ENCODE results near the gene INTS1. TPM values are rescaled to one million over a fixed set of nuclear protein-coding genes. Genes with fewer than 3 reads are reported as not detected.

Gene INTS1
- total RNA-seq, 1 donor from 2014 or later = 109 TPM

GRCh38 chr7:1428941-1429501 lies 75.2 kb downstream of the INTS1 start:
- no peaks in the 10 kb centered on the region for H3K4me1 Mint-ChIP-seq (ENCODE audit: unreplicated experiment)
- no peak for DNase-seq (ENCODE audit: low spot score)
- no peak overlapping the region for H3K27ac Mint-ChIP-seq (ENCODE audit: unreplicated experiment)
- no peaks in the 10 kb centered on the region for H3K9me3 Mint-ChIP-seq (ENCODE audit: unreplicated experiment)
- H3K36me3 Mint-ChIP-seq (ENCODE audit: low read depth, unreplicated experiment) = no peaks in the 10 kb centered on the region
- no peak for TF ChIP-seq CTCF (IDR thresholded peaks at IDR 0.05; ENCODE audit: unreplicated experiment)
- H3K4me3 Mint-ChIP-seq (ENCODE audit: unreplicated experiment) = no peak overlapping the region
- peaks cover 6% of the 10 kb centered on the region for H3K27me3 Mint-ChIP-seq (ENCODE audit: unreplicated experiment)

GRCh38 chr7:1427064-1427657 lies 77.0 kb downstream of the INTS1 start:
- Mint-ChIP-seq H3K27ac (ENCODE audit: unreplicated experiment) (no peak overlapping the region), H3K36me3 (ENCODE audit: low read depth, unreplicated experiment) (no peaks in the 10 kb centered on the region), H3K9me3 (ENCODE audit: unreplicated experiment) (no peaks in the 10 kb centered on the region), H3K4me1 (ENCODE audit: unreplicated experiment) (no peaks in the 10 kb centered on the region), H3K4me3 (ENCODE audit: unreplicated experiment) (no peak overlapping the region), H3K27me3 (ENCODE audit: unreplicated experiment) (peaks cover 6% of the 10 kb centered on the region)
- DNase-seq (ENCODE audit: low spot score) = no peak
- no peak for TF ChIP-seq CTCF (IDR thresholded peaks at IDR 0.05; ENCODE audit: unreplicated experiment)

- Mint-ChIP-seq H3K9me3 (ENCODE audit: unreplicated experiment) (no peaks in the 10 kb centered on the region), H3K27ac (ENCODE audit: unreplicated experiment) (no peak overlapping the region), H3K4me3 (ENCODE audit: unreplicated experiment) (no peak overlapping the region), H3K36me3 (ENCODE audit: low read depth, unreplicated experiment) (no peaks in the 10 kb centered on the region), H3K27me3 (ENCODE audit: unreplicated experiment) (peaks cover 6% of the 10 kb centered on the region), H3K4me1 (ENCODE audit: unreplicated experiment) (no peaks in the 10 kb centered on the region)
- TF ChIP-seq CTCF (IDR thresholded peaks at IDR 0.05; ENCODE audit: unreplicated experiment) = no peak
- DNase-seq (ENCODE audit: low spot score) = no peak
Observed at GRCh38 chr7:1426474-1426873, 77.7 kb downstream of the INTS1 start.

- H3K4me1 Mint-ChIP-seq (ENCODE audit: unreplicated experiment) = no peaks in the 10 kb centered on the region
- TF ChIP-seq CTCF (IDR thresholded peaks at IDR 0.05; ENCODE audit: unreplicated experiment) = no peak
- H3K4me3 Mint-ChIP-seq (ENCODE audit: unreplicated experiment) = no peak overlapping the region
- H3K36me3 Mint-ChIP-seq (ENCODE audit: low read depth, unreplicated experiment) = no peaks in the 10 kb centered on the region
- DNase-seq (ENCODE audit: low spot score) = no peak
- peaks cover 5% of the 10 kb centered on the region for H3K27me3 Mint-ChIP-seq (ENCODE audit: unreplicated experiment)
- H3K9me3 Mint-ChIP-seq (ENCODE audit: unreplicated experiment) = no peaks in the 10 kb centered on the region
- no peak overlapping the region for H3K27ac Mint-ChIP-seq (ENCODE audit: unreplicated experiment)
Observed at GRCh38 chr7:1425292-1426136, 78.7 kb downstream of the INTS1 start.

- Mint-ChIP-seq H3K27ac (ENCODE audit: unreplicated experiment) (no peak overlapping the region), H3K4me3 (ENCODE audit: unreplicated experiment) (no peak overlapping the region), H3K36me3 (ENCODE audit: low read depth, unreplicated experiment) (no peaks in the 10 kb centered on the region), H3K9me3 (ENCODE audit: unreplicated experiment) (no peaks in the 10 kb centered on the region), H3K4me1 (ENCODE audit: unreplicated experiment) (no peaks in the 10 kb centered on the region), H3K27me3 (ENCODE audit: unreplicated experiment) (peaks cover 5% of the 10 kb centered on the region)
- DNase-seq (ENCODE audit: low spot score) = no peak
- no peak for TF ChIP-seq CTCF (IDR thresholded peaks at IDR 0.05; ENCODE audit: unreplicated experiment)
Observed at GRCh38 chr7:1424041-1424440, 80.1 kb downstream of the INTS1 start.

Data from endothelial cell (in vitro differentiated cells).